Tongue (tissue), 2 donors: ENCODE measurements around the gene ZNF630. TPM values are rescaled to one million over a fixed set of nuclear protein-coding genes. Genes with fewer than 3 reads are reported as not detected.
A peak's percentile ranks its signal among the peaks of the same experiment; 100 is the strongest.
"Not testable (repeated sequence)": the region's sequence is repeated elsewhere in the genome, so short reads cannot be mapped to it uniquely, and the experiment has no call there.

ENCODE experiments used
- DNase-seq: peaks from one replicate; pipeline ENCODE4 v3.0.0-alpha.2; 2015
- total RNA-seq: library from RNA; depleted of rRNA; stranded (reverse); fragments of >200 nt; gene quantifications from one replicate; pipeline ENCODE4 v1.2.3, GENCODE V29; 2014

ZNF630 gene
- 4.6 TPM for total RNA-seq

GRCh38 chrX:48071064-48071985, at the start of gene ZNF630:
TSS of gene ZNF630 (minus strand) at chrX:48071640. CDS start at chrX:48066886, 4,754 bp downstream.
- DNase-seq, result peak; percentile 83

- DNase-seq, result no peak
These were observed 36.3 kb upstream of the ZNF630 start for GRCh38 chrX:48107717-48108116.

- DNase-seq, result no peak
These were observed 31.5 kb upstream of the ZNF630 start for GRCh38 chrX:48102874-48103374.

GRCh38 chrX:48101443-48101842, 30.0 kb upstream of the ZNF630 start:
- no peak for DNase-seq

- DNase-seq, result not testable (repeated sequence)
These were observed 21.1 kb upstream of the ZNF630 start for GRCh38 chrX:48092558-48092957.

GRCh38 chrX:48090123-48090522, 18.7 kb upstream of the ZNF630 start:
- no peak for DNase-seq

GRCh38 chrX:48086082-48086481, 14.6 kb upstream of the ZNF630 start:
- no peak for DNase-seq

- no peak for DNase-seq
These were observed 12.3 kb upstream of the ZNF630 start for GRCh38 chrX:48083706-48084105.

- DNase-seq, result peak; percentile 65
These were observed 11.8 kb upstream of the ZNF630 start for GRCh38 chrX:48083212-48083611.

GRCh38 chrX:48076343-48076742, 4.9 kb upstream of the ZNF630 start:
- no peak for DNase-seq

GRCh38 chrX:48071986-48072605, 656 bp upstream of the ZNF630 start:
- no peak for DNase-seq

GRCh38 chrX:48068096-48068887, 3.1 kb downstream of the ZNF630 start:
- peak; percentile 1 for DNase-seq

GRCh38 chrX:48064261-48064660, 7.2 kb downstream of the ZNF630 start:
- DNase-seq, result no peak

GRCh38 chrX:48059296-48059639, 12.2 kb downstream of the ZNF630 start:
- no peak for DNase-seq

GRCh38 chrX:48058621-48059295, 12.7 kb downstream of the ZNF630 start:
- no peak for DNase-seq

- DNase-seq, result no peak
These were observed 24.6 kb downstream of the ZNF630 start for GRCh38 chrX:48046846-48047245.

GRCh38 chrX:48045410-48046311, 25.8 kb downstream of the ZNF630 start:
- peak; percentile 67 for DNase-seq

GRCh38 chrX:48043056-48043455, 28.4 kb downstream of the ZNF630 start:
- DNase-seq, result no peak

GRCh38 chrX:48035891-48036290, 35.5 kb downstream of the ZNF630 start:
- no peak for DNase-seq

- not testable (repeated sequence) for DNase-seq
These were observed 40.7 kb downstream of the ZNF630 start for GRCh38 chrX:48030641-48031173.

GRCh38 chrX:48030237-48030636, 41.2 kb downstream of the ZNF630 start:
- no peak for DNase-seq
